NCI-H187 (cell line): Measurements from ENCODE around the gene UBASH3B.
"Not testable (repeated sequence)": the region's sequence is repeated elsewhere in the genome, so short reads cannot be mapped to it uniquely, and the experiment has no call there.

Experiments
- DNase-seq, 2 experiments: peaks; one replicate each; lab custom pipeline; 2025; lab: John Stamatoyannopoulos, UW

The UBASH3B gene

GRCh38 chr11:122707111-122707510 is 51.6 kb downstream of the UBASH3B start:
- DNase-seq, result no peak

DNA sequence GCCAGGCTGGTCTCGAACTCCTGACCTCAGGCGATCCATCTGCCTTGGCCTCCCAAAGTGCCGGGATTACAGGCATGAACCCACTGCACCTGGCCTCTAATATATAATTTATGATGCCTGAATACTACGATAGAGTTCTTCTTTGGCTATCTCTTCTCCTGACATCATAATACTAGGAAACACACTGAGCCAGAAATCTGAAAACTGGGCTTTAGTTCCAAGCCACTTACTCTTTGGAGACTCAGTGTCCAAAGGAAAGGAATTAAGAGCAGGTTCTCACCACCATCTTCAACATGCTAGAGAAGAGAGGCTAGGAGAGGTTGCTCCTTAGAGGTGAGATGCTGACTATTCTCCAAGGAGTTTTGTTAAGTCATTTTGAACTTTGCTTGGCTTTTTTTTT is 52.4 kb downstream of the UBASH3B start:
- DNase-seq, result no peak

- no peak for DNase-seq
Observed at GRCh38 chr11:122709039-122709760, 53.7 kb downstream of the UBASH3B start.

GRCh38 chr11:122711362-122711761 is 55.8 kb downstream of the UBASH3B start:
- DNase-seq, result no peak

DNA sequence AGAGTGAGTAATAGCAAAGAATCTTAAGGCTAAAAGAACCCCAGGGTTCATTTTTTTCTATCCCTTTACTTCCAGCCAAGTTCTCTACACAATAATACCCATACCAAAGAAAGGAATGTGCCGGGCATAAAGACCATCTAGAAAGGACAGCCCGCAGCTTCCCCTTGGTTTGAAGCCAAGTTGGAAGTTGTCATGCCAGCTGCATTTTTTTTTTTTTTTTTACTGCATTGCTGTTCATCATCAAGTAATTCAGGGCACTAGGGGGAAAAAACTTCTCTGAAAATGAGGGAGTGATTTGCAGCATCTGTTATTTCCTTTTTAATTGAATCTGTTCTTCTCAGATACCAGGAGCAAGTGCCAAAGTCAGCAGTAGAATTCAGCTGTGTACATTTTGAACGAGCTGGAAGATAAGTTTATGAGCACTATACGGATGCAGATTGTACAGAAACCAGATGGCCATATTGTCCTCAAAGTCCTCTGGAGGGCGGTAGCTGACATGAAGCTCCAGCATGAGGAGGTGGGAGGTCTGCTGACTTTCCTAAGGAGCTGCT is 56.4 kb downstream of the UBASH3B start:
- DNase-seq, result no peak

GRCh38 chr11:122714004-122714403 is 58.5 kb downstream of the UBASH3B start:
- no peak for DNase-seq

DNA sequence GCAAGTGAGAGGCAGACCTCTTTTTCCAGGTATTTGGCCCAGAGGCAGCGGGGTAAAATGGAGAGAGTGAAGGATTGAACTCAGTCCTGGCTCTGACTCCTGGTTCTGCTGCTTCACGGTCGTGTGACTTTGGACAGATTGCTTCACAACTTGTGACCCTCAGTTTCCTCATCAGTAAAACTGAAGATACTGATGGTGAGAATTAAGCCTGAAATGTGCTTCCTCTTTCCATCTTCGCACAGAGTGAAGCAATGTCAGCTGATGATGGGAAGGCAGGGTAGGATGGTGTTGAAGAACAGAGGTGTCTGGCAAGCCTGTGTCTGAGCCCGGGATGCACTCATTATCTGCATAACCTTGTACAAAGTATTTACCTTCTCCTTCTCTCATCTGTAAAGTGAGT is 59.0 kb downstream of the UBASH3B start:
- DNase-seq, result no peak

GRCh38 chr11:122715548-122716440 is 60.3 kb downstream of the UBASH3B start:
- no peak for DNase-seq

DNA sequence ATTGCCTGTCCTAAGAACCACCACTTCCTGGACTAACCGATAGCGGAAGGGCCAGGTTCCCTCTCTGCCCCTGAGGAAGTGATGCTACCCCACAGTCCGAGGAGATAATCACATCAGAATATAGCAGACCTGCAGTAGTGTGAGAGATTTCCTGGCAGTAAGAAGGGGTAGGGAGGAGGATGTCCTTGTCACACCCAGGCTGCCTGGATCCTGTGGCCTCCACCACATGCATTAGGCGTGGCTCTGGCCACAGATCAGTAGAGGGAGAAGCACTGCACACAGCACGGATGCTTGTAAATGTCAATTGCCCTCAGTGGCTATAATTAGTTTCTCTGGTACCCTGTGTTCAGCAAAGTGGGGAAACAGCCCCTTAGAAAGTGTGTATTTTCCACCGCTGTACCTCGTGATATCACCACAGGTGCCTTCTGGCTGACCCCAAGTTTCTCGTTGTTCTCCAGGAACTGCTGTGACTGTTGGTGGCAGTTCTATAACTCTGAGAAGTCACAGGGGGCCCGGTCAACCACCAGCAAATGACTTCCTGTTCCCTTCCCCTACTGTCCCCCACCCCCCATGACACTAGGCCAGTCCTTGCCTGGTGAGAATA is 61.8 kb downstream of the UBASH3B start:
- no peak for DNase-seq

- DNase-seq, result no peak
Observed at GRCh38 chr11:122720107-122720881, 64.8 kb downstream of the UBASH3B start.

DNA sequence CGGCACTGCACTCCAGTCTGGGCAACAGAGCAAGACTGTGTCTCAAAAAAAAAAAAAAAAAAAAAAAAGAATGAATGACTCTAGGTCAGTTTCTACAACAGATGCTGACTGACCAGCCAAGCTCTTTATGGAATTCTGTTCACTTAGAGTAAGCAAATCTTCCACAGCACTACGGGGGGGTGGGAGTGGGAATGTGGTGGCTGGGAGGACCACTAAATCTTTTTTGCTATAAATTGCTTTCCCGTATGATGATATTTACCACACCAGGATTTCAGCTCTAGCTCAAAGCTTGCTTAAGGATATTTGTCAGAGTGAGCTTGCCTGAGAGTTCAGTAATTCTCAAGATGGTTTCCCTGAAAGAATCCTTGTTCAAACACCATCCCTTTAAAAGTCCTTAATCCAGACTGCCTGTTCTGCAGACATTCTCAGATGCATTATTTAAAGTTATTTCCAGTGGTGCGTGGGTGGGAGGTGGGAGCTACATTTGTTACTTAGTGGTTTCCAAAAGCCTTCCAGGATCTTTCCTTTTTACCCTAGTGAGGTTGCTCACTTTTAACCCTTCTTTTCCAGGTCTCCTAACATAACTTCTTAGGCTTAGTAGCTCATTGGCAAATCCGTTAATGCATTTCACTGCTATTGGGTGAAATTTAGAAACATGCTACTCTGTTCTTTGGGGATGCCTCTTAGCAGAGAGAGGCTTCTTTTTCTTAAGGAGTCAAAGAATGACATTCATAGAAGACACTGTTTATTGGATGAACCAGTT is 65.9 kb downstream of the UBASH3B start:
- no peak for DNase-seq

DNA sequence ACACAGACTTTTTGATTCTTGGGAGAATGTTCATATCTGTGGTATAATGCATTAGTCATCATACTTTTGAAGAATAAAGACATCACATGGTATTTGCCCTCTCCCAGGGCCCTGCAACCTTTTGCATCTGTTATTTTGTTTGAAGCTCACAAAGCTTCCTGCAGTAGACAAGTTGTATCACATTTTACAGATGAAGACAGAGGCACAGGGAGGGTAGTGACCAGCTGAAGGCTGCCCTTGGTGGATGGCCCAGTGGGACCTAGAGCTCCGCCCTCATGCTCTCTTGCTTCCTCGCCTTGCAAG is 66.4 kb downstream of the UBASH3B start:
- DNase-seq, result no peak

DNA sequence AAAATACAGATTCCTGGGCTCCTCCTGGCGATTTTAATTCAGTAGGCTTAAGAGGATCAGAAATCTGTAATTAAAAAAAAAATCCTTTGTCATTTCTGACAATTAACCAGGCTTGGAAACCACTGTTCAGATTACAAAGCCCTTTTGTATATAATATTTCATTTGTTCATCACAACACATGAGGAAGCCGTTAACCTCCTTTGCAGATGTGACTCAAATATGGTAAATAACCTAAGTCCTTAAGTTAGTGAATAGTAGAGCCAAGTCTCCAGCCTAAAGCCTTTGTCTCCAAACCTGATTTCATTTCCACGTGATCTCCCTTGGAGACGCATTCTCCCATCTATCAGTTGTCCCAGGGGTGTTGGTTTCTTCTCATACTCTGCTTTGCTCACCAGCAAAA is 67.6 kb downstream of the UBASH3B start:
- DNase-seq, result no peak

DNA sequence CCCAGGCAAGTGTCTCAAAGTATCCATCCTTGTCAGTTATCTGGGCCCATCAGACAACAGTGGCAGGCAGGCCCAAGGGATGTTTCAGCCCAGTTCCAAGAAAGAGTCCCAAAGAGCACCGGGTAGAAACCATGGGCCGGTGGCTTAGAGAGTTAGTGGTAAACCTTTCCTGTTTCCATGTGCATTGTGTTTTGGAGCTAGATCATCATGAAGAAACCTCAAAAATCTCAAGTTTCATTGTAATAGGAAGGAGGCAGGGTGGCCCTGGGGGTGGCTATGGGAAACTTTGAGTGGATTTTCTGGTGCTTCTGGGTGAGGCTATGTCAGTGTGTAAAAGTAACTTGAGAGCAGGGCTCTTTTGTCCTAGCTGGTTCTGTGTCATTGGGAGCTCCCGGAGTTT is 68.1 kb downstream of the UBASH3B start:
- no peak for DNase-seq

- DNase-seq, result no peak
Observed at GRCh38 chr11:122724520-122724919, 69.0 kb downstream of the UBASH3B start.

DNA sequence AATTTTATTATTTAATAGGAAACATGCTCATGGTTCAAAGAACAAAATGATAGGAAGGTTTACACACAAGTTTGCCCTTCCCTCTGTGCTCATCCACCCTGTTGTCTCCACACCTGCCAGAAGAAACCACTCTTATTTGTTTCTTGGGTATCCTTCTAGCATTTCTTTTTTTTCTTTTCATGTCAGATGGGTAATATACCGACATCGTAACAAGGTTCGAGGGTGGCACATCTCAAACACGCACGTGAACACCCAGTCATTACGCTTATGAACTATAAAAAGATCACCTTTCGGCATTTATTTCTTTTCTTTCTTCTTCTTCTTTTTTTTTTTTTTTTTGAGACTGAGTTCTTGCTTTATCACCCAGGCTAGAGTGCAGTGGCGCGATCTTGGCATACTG is 70.5 kb downstream of the UBASH3B start:
- DNase-seq, result no peak

GRCh38 chr11:122727101-122727929 is 71.8 kb downstream of the UBASH3B start:
- no peak for DNase-seq

DNA sequence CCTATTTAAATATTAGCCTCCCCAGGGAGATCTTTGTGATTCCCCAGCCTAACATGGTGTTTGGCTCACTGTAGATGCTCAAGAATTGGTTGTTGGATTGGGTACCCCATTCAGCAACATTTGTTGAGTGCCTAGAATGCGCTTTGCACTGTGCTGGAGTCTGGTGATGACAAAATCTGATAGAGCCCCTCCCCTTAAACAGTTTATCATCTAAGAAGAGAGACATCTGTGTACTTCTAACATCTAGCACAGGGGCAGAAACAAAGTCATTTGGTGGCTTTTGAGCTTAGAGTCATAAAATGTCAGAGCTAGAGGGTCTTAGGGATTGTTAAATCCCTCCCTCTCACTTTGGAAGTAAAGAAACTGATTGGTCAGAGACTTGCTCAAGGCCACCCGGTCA is 73.0 kb downstream of the UBASH3B start:
- DNase-seq, result no peak

- no peak for DNase-seq
Observed at GRCh38 chr11:122729139-122729538, 73.6 kb downstream of the UBASH3B start.

DNA sequence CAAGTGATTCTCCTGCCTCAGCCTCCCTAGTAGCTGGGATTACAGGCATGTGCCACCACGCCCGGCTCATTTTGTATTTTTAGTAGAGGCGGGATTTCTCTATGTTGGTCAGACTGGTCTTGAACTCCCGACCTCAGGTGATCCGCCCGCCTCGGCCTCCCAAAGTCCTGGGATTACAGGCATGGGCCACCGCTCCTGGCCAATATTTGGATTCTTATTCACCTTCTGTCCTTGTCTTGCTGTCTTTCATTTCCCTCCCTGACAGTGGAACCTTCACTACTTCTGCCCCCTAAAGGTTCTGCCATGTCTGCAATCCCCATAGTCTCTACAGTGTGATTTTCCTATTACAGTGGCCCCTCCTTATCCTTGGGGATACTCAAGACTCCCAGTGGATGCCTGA is 75.2 kb downstream of the UBASH3B start:
- DNase-seq, result not testable (repeated sequence)
